GM19395 (cell line): Measurements from ENCODE around the gene GLT8D2.
"Not testable (repeated sequence)": the region's sequence is repeated elsewhere in the genome, so short reads cannot be mapped to it uniquely, and the experiment has no call there.

Source experiments
- ATAC-seq: cut with Tn5 transposase; IDR thresholded peaks from one replicate; pipeline ENCODE4 v1.9.1; 2021; ENCODE audit warnings: mild to moderate bottlenecking, moderate library complexity; ENCODE audit not compliant: unreplicated experiment

The GLT8D2 gene

GRCh38 chr12:104054681-104055346, 4.8 kb upstream of the GLT8D2 start:
- ATAC-seq = no peak

GRCh38 chr12:104050436-104050835, 449 bp upstream of the GLT8D2 start:
- ATAC-seq = no peak

- ATAC-seq = no peak
Observed at GRCh38 chr12:104049278-104049902, 597 bp downstream of the GLT8D2 start.

GRCh38 chr12:104048811-104049210, 1.2 kb downstream of the GLT8D2 start:
- ATAC-seq = no peak

- no peak for ATAC-seq
Observed at GRCh38 chr12:104048162-104048561, 1.8 kb downstream of the GLT8D2 start.

- no peak for ATAC-seq
Observed at GRCh38 chr12:104046306-104046705, 3.7 kb downstream of the GLT8D2 start.

- no peak for ATAC-seq
Observed at GRCh38 chr12:104044158-104044557, 5.8 kb downstream of the GLT8D2 start.

- no peak for ATAC-seq
Observed at GRCh38 chr12:104042580-104042979, 7.4 kb downstream of the GLT8D2 start.

GRCh38 chr12:104039769-104040168, 10.2 kb downstream of the GLT8D2 start:
- not testable (repeated sequence) for ATAC-seq

- not testable (repeated sequence) for ATAC-seq
Observed at GRCh38 chr12:104036143-104036542, 13.8 kb downstream of the GLT8D2 start.

- not testable (repeated sequence) for ATAC-seq
Observed at GRCh38 chr12:104030596-104030995, 19.4 kb downstream of the GLT8D2 start.

GRCh38 chr12:104026841-104027599, 23.0 kb downstream of the GLT8D2 start:
- no peak for ATAC-seq

- ATAC-seq = no peak
Observed at GRCh38 chr12:104025771-104026170, 24.2 kb downstream of the GLT8D2 start.

- no peak for ATAC-seq
Observed at GRCh38 chr12:104024348-104024747, 25.6 kb downstream of the GLT8D2 start.

GRCh38 chr12:104023710-104024109, 26.3 kb downstream of the GLT8D2 start:
- no peak for ATAC-seq

GRCh38 chr12:104022786-104023185, 27.2 kb downstream of the GLT8D2 start:
- ATAC-seq = no peak

GRCh38 chr12:104021862-104022261, 28.1 kb downstream of the GLT8D2 start:
- ATAC-seq = not testable (repeated sequence)

GRCh38 chr12:104012331-104012730, 37.7 kb downstream of the GLT8D2 start:
- no peak for ATAC-seq

- ATAC-seq = no peak
Observed at GRCh38 chr12:104011253-104011652, 38.7 kb downstream of the GLT8D2 start.

GRCh38 chr12:104010606-104011169, 39.3 kb downstream of the GLT8D2 start:
- no peak for ATAC-seq

GRCh38 chr12:104010121-104010520, 39.9 kb downstream of the GLT8D2 start:
- no peak for ATAC-seq

GRCh38 chr12:104006929-104007328, 43.1 kb downstream of the GLT8D2 start:
- ATAC-seq = no peak
